Urinary bladder (tissue), 4 donors: ENCODE data around the gene SLC48A1. TPM values are rescaled to one million over a fixed set of nuclear protein-coding genes. Genes with fewer than 3 reads are reported as not detected.
"Not testable (repeated sequence)": the region's sequence is repeated elsewhere in the genome, so short reads cannot be mapped to it uniquely, and the experiment has no call there.

Experiments
- DNase-seq: peaks from one replicate; pipeline ENCODE4 v3.0.0-alpha.2; 2015; ENCODE audit errors: extremely low spot score
- H3K27ac ChIP-seq: one replicate; pipeline ENCODE4 v1.5.1; 2013; ENCODE audit warnings: low read depth, mild to moderate bottlenecking, moderate library complexity
- H3K36me3 ChIP-seq: one replicate; pipeline ENCODE4 v1.6.1; 2013; ENCODE audit warnings: mild to moderate bottlenecking, moderate library complexity; ENCODE audit not compliant: insufficient read depth
- H3K4me1 ChIP-seq: one replicate; pipeline ENCODE4 v1.6.1; 2013; ENCODE audit warnings: mild to moderate bottlenecking, moderate library complexity; ENCODE audit not compliant: insufficient read depth
- H3K4me3 ChIP-seq: one replicate; pipeline ENCODE4 v1.5.1; 2013; ENCODE audit warnings: low read depth, low read length
- WGBS: extraction: QIAGEN DNeasy Blood & Tissue Kit; methylation state at CpG from one replicate; pipeline ENCODE4 v1.1.7; 2013; 5-methylcytosine and 5-hydroxymethylcytosine counted together
- polyA plus RNA-seq: library from polyadenylated mRNA; stranded (reverse); fragments of 200-250 nt; gene quantifications from one replicate; pipeline ENCODE4 v1.2.3, GENCODE V29; 2013
- total RNA-seq: library from RNA; depleted of rRNA; stranded (reverse); fragments of >200 nt; gene quantifications from one replicate; pipeline ENCODE4 v1.2.3, GENCODE V29; 2014
- donor health status: healthy with polysubstance abuse.
- donor health status: healthy.

The SLC48A1 gene
- total and polyA plus RNA-seq, 2 donors, result 8.6 to 31.1 TPM

GRCh38 chr12:47814539-47815170 is 41.6 kb downstream of the SLC48A1 start:
- no peak for DNase-seq
- Histone ChIP-seq H3K27ac (peak overlapping the region; percentile 94), H3K4me1 (no peaks in the 10 kb centered on the region), H3K4me3 (no peak overlapping the region), H3K36me3 (no peaks in the 10 kb centered on the region)
- 63% methylated on average over 3 of the region's 3 CpGs for WGBS

- 89% methylated on average over 5 of the region's 5 CpGs for WGBS
- peak overlapping the region; percentile 11 for H3K27ac ChIP-seq
- not testable (repeated sequence) for H3K36me3 ChIP-seq, H3K4me1 ChIP-seq, H3K4me3 ChIP-seq, DNase-seq
Observed at GRCh38 chr12:47815447-47815846, 42.4 kb downstream of the SLC48A1 start.

- Histone ChIP-seq H3K27ac (peak overlapping the region; percentile 95), H3K4me1 (no peaks in the 10 kb centered on the region), H3K4me3 (peak overlapping the region; percentile 4), H3K36me3 (no peaks in the 10 kb centered on the region)
- no peak for DNase-seq
- 22% methylated on average over 12 of the region's 12 CpGs for WGBS
Observed at GRCh38 chr12:47816403-47817271, 43.6 kb downstream of the SLC48A1 start.

GRCh38 chr12:47817272-47818006 is 44.4 kb downstream of the SLC48A1 start:
- peak overlapping the region; percentile 95 for H3K27ac ChIP-seq

GRCh38 chr12:47818007-47818376 is 45.0 kb downstream of the SLC48A1 start:
- WGBS, result 65% methylated on average over 3 of the region's 3 CpGs
- DNase-seq, result no peak

More at GRCh38 chr12:47817272-47818006, 44.4 kb downstream of the SLC48A1 start:
- no peak for DNase-seq
- H3K36me3 ChIP-seq, result no peaks in the 10 kb centered on the region
- no peaks in the 10 kb centered on the region for H3K4me1 ChIP-seq
- no peak overlapping the region for H3K4me3 ChIP-seq
- 26% methylated on average over 7 of the region's 7 CpGs for WGBS

GRCh38 chr12:47818467-47819137 is 45.6 kb downstream of the SLC48A1 start:
- no peaks in the 10 kb centered on the region for H3K36me3 ChIP-seq
- no peaks in the 10 kb centered on the region for H3K4me1 ChIP-seq

More at GRCh38 chr12:47818007-47818376, 45.0 kb downstream of the SLC48A1 start:
- Histone ChIP-seq H3K36me3 (no peaks in the 10 kb centered on the region), H3K4me1 (no peaks in the 10 kb centered on the region), H3K27ac (peak overlapping the region; percentile 95), H3K4me3 (no peak overlapping the region)

GRCh38 chr12:47819138-47819895 is 46.3 kb downstream of the SLC48A1 start:
- Histone ChIP-seq H3K36me3 (no peaks in the 10 kb centered on the region), H3K4me3 (peak overlapping the region; percentile 81), H3K27ac (peak overlapping the region; percentile 95), H3K4me1 (no peaks in the 10 kb centered on the region)
- WGBS, result under 1% methylated on average over 77 of the region's 77 CpGs
- no peak for DNase-seq

More at GRCh38 chr12:47818467-47819137, 45.6 kb downstream of the SLC48A1 start:
- Histone ChIP-seq H3K4me3 (peak overlapping the region; percentile 81), H3K27ac (peak overlapping the region; percentile 95)
- 10% methylated on average over 23 of the region's 23 CpGs for WGBS
- no peak for DNase-seq

- no peak for DNase-seq
- peaks cover under 1% of the 10 kb centered on the region for H3K4me1 ChIP-seq
- H3K4me3 ChIP-seq, result peak within 1 kb of the TSS; percentile 81
- no peaks in the 10 kb centered on the region for H3K36me3 ChIP-seq
- under 1% methylated on average over 58 of the region's 58 CpGs for WGBS
- H3K27ac ChIP-seq, result peak within 1 kb of the TSS; percentile 95
Observed at GRCh38 chr12:47819896-47820630, 47.0 kb downstream of the SLC48A1 start, which contains the start of gene HDAC7. Gene HDAC7 (minus strand): TSS chr12:47819903. CDS start chr12:47819785, 118 bp downstream.

- DNase-seq, result peak; percentile 90
- H3K36me3 ChIP-seq, result no peaks in the 10 kb centered on the region
- 20% methylated on average over 17 of the region's 17 CpGs for WGBS
- H3K27ac ChIP-seq, result peak overlapping the region; percentile 95
- peak overlapping the region; percentile 81 for H3K4me3 ChIP-seq
- H3K4me1 ChIP-seq, result peaks cover 2% of the 10 kb centered on the region
Observed at GRCh38 chr12:47820631-47821345, 47.8 kb downstream of the SLC48A1 start.

GRCh38 chr12:47821346-47821706 is 48.3 kb downstream of the SLC48A1 start:
- Histone ChIP-seq H3K27ac (peak overlapping the region; percentile 83), H3K36me3 (no peaks in the 10 kb centered on the region), H3K4me1 (peaks cover 2% of the 10 kb centered on the region), H3K4me3 (no peak overlapping the region)
- no peak for DNase-seq
- 74% methylated on average over 4 of the region's 4 CpGs for WGBS

- Histone ChIP-seq H3K4me1 (peaks cover 2% of the 10 kb centered on the region), H3K4me3 (no peak overlapping the region), H3K36me3 (no peaks in the 10 kb centered on the region), H3K27ac (peak overlapping the region; percentile 45)
- no peak for DNase-seq
- 42% methylated on average over 2 of the region's 2 CpGs for WGBS
Observed at GRCh38 chr12:47822401-47822800, 49.4 kb downstream of the SLC48A1 start.
